B cell (primary cell): ENCODE data around the gene TRPV6.

Experiments used
- CTCF ChIP-seq: fragments of 200-600 bp; IDR thresholded peaks from one replicate; pipeline ENCODE4 v1.8.0; 2022; ENCODE audit warnings: antibody characterized with exemption, mild to moderate bottlenecking
- EZH2 ChIP-seq: IDR thresholded peaks from 2 replicates; pipeline ENCODE4 v1.6.1; 2012; ENCODE audit warnings: borderline replicate concordance, low read depth, mild to moderate bottlenecking, moderate library complexity, low read length; ENCODE audit not compliant: insufficient read depth, poor library complexity, severe bottlenecking

GRCh38 chr7:142919656-142920055 is 34.1 kb upstream of the TRPV6 start:
- TF ChIP-seq CTCF: no peak
- TF ChIP-seq EZH2: no peak
